OCI-M2 (cell line): ENCODE measurements around the gene RAVER1.

Source experiments
- DNase-seq: peaks from one replicate; lab custom pipeline; 2025; ENCODE audit not compliant: unreplicated experiment; lab: John Stamatoyannopoulos, UW

The RAVER1 gene

GRCh38 chr19:10270616-10271394 lies 62.5 kb downstream of the RAVER1 start, which contains the start of gene ICAM1:
TSS of gene ICAM1 (plus strand) at chr19:10271120. CDS start at chr19:10271160, 40 bp downstream.
- DNase-seq = no peak

- DNase-seq = no peak
Observed at GRCh38 chr19:10270180-10270615, 63.1 kb downstream of the RAVER1 start.

- peak; percentile 98 for DNase-seq
Observed at GRCh38 chr19:10269333-10270179, 63.8 kb downstream of the RAVER1 start.

GRCh38 chr19:10268071-10268470 lies 65.3 kb downstream of the RAVER1 start:
- DNase-seq = no peak

GRCh38 chr19:10266706-10267105 lies 66.6 kb downstream of the RAVER1 start:
- DNase-seq = no peak
